B cell (primary cell): ENCODE results near the gene PLCXD1. TPM values are rescaled to one million over a fixed set of nuclear protein-coding genes. Genes with fewer than 3 reads are reported as not detected.

Source experiments
- ATAC-seq: fragments of 200-7000 bp; cut with Tn5 transposase; one replicate; pipeline ENCODE4 v1.10.0; 2021; ENCODE audit warnings: low read depth, mild to moderate bottlenecking, moderate number of reproducible peaks, moderate library complexity
- CTCF ChIA-PET: fragments of 350-600 bp; sonication (Branson Sonifier 250); formaldehyde crosslinking; loops from one replicate; lab custom pipeline; 2021; ENCODE audit warnings: antibody characterized with exemption, inconsistent platforms; lab: Charles Lee
- POLR2A ChIA-PET: fragments of 350-600 bp; sonication (Branson Sonifier 250); formaldehyde crosslinking; loops from one replicate; lab custom pipeline; 2021; ENCODE audit warnings: antibody characterized with exemption; lab: Charles Lee
- DNase-seq: peaks from one replicate; pipeline ENCODE4 v3.0.0; 2013
- H2AFZ ChIP-seq: 2 replicates; pipeline ENCODE4 v1.6.1; 2012; ENCODE audit warnings: mild to moderate bottlenecking, low read depth, low read length; ENCODE audit not compliant: insufficient read depth, poor library complexity, severe bottlenecking
- H3K27ac ChIP-seq, 2 donors: 1 replicate in 1 of 2; 2 replicates in 1 of 2; pipeline ENCODE4 v1.5.1; 2012 to 2013; ENCODE audit warnings: low read length in 2 of 2, mild to moderate bottlenecking in 2 of 2, moderate library complexity in 1 of 2
- H3K27me3 ChIP-seq, 4 experiments: fragments of 200-600 bp in 1 of 4; sonication (generic) in 1 of 4; replicated peaks in 1 of 4; 1 replicate in 2 of 4; 2 replicates in 2 of 4; pipeline versions ENCODE4 v1.6.1 to v1.7.0; 2013 to 2016; ENCODE audit warnings: low read length in 3 of 4, mild to moderate bottlenecking in 2 of 4, mixed read lengths in 1 of 4, moderate library complexity in 1 of 4; ENCODE audit not compliant: insufficient read depth in 4 of 4, control insufficient read depth in 3 of 4; ENCODE audit errors: control extremely low read depth in 1 of 4
- H3K36me3 ChIP-seq, 2 experiments: replicated peaks in 1 of 2; 1 replicate in 1 of 2; 2 replicates in 1 of 2; pipeline versions ENCODE4 v1.6.1 to v1.7.1; 2013; ENCODE audit warnings: low read length in 1 of 2; ENCODE audit not compliant: insufficient read depth in 2 of 2, control insufficient read depth in 1 of 2; ENCODE audit errors: control extremely low read depth in 1 of 2, extremely low read depth in 1 of 2
- H3K4me1 ChIP-seq, 2 donors: fragments of 200-600 bp in 1 of 2; sonication (generic) in 1 of 2; 1 replicate in 1 of 2; 2 replicates in 1 of 2; pipeline versions ENCODE4 v1.5.1 to v1.6.1; 2013 to 2017; ENCODE audit warnings: low read length in 2 of 2; ENCODE audit not compliant: control insufficient read depth in 2 of 2, insufficient read depth in 2 of 2
- H3K4me2 ChIP-seq: replicated peaks from 2 replicates; pipeline ENCODE3; 2012; ENCODE audit warnings: mild to moderate bottlenecking, low read depth, low read length; ENCODE audit not compliant: poor library complexity, severe bottlenecking
- H3K4me3 ChIP-seq, 5 experiments: fragments of 200-600 bp in 1 of 5; sonication (generic) in 1 of 5; 1 replicate in 3 of 5; 2 replicates in 2 of 5; pipeline versions ENCODE4 v1.5.1 to v1.7.0; 2011 to 2016; ENCODE audit warnings: low read length in 4 of 5, mild to moderate bottlenecking in 4 of 5, low read depth in 2 of 5, control low read depth in 1 of 5, moderate library complexity in 1 of 5; ENCODE audit not compliant: insufficient read depth in 1 of 5; ENCODE audit errors: control extremely low read depth in 1 of 5, extremely low read depth in 1 of 5
- H3K79me2 ChIP-seq: fragments of 200-600 bp; sonication (generic); one replicate; pipeline ENCODE4 v1.6.0; 2016; ENCODE audit warnings: low read length; ENCODE audit not compliant: control insufficient read depth, insufficient read depth
- H3K9ac ChIP-seq: fragments of 200-600 bp; sonication (generic); 2 replicates; pipeline ENCODE4 v1.6.1; 2017; ENCODE audit warnings: mild to moderate bottlenecking, low read length, moderate library complexity
- H3K9me3 ChIP-seq, 3 donors: one replicate each; pipeline versions ENCODE4 v1.6.1 to v1.7.1; 2013; ENCODE audit warnings: low read length in 2 of 3; ENCODE audit not compliant: control insufficient read depth in 2 of 3, insufficient read depth in 1 of 3; ENCODE audit errors: control extremely low read depth in 1 of 3
- H4K20me1 ChIP-seq: 2 replicates; pipeline ENCODE4 v1.6.0; 2012; ENCODE audit warnings: mild to moderate bottlenecking, low read length; ENCODE audit not compliant: insufficient read depth, control insufficient read depth, poor library complexity, severe bottlenecking
- H3K27ac Mint-ChIP-seq: one replicate; pipeline ENCODE4 v1.8.0; 2021; ENCODE audit warnings: mixed read lengths
- H3K27me3 Mint-ChIP-seq: one replicate; pipeline ENCODE4 v1.8.0; 2021; ENCODE audit warnings: mixed read lengths
- H3K4me1 Mint-ChIP-seq: one replicate; pipeline ENCODE4 v1.8.0; 2021; ENCODE audit warnings: mixed read lengths
- H3K4me3 Mint-ChIP-seq: one replicate; pipeline ENCODE4 v1.8.0; 2021; ENCODE audit warnings: mixed read lengths
- H3K9me3 Mint-ChIP-seq: one replicate; pipeline ENCODE4 v1.8.0; 2022; ENCODE audit warnings: mixed read lengths; ENCODE audit not compliant: insufficient read depth
- CTCF ChIP-seq: fragments of 200-600 bp; IDR thresholded peaks from one replicate; pipeline ENCODE4 v1.8.0; 2022; ENCODE audit warnings: antibody characterized with exemption, mild to moderate bottlenecking
- EZH2 ChIP-seq: IDR thresholded peaks from 2 replicates; pipeline ENCODE4 v1.6.1; 2012; ENCODE audit warnings: borderline replicate concordance, low read depth, mild to moderate bottlenecking, moderate library complexity, low read length; ENCODE audit not compliant: insufficient read depth, poor library complexity, severe bottlenecking
- WGBS: methylation state at CpG from one replicate; pipeline ENCODE4 v1.1.5; 2013; ENCODE audit warnings: missing lambda C conversion rate; ENCODE audit not compliant: insufficient coverage; 5-methylcytosine and 5-hydroxymethylcytosine counted together
- intact Hi-C: fragments of 100-400 bp; cut with micrococcal nuclease; formaldehyde crosslinking; loops from one replicate; pipeline ENCODE4 v1.10.0; 2022
- polyA plus RNA-seq: library from polyadenylated mRNA; depleted of rRNA; stranded (reverse); fragments of >200 nt; gene quantifications from 2 replicates; pipeline ENCODE4 v1.2.3, GENCODE V29; 2012
- total RNA-seq, 2 donors: library from RNA; stranded (reverse); fragments of 120-200 nt in 1 of 2; gene quantifications; 1 replicate in 1 of 2; 2 replicates in 1 of 2; pipeline versions ENCODE4 v1.2.3 to v1.2.4, GENCODE V29; 2013 to 2022

The PLCXD1 gene
- total and polyA plus RNA-seq, 2 donors (not counting 1 experiment from before 2014, with no cell fraction given) = 30.4 to 38.5 TPM

DNA sequence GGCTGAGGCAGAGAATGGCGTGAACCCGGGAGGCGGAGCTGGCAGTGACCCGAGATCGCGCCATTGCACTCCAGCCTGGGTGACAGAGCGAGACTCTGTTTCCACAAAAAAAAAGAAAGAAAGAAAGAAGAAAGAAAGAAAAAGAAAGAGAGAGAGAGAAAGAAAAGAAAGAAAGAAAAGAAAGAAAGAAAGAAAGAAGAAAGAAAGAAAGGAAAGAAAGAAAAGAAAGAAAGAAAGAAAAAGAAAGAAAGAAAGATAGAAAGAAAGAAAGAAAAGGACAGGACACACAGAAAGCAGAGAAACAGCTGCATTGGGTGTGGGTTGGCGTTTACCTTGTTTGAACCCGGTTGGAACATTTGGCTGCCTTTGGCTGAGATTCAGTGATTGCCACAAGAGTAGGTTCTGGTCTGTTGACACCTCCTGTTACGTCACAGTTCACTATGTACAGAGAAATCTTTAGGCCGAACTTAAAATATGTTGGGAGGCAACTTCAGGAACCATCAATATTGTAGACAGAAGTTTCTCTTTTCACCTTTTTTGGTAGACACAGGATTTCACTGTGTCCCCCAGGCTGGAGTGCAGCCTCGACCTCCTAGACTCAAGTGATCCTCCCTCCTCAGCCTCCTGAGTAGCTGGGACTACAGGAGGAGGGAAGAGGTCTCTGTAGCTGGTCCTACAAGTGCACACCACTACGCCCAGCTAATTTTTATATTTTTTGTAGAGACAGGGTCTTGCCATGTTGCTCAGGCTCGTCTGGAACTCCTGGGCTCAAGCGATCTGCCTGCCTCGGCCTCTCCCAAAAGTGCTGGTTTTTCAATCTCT lies 16.3 kb upstream of the PLCXD1 start:
- Histone ChIP-seq H3K36me3 (no peaks in the 10 kb centered on the region), H3K4me2 (no peak overlapping the region), H3K4me3 (no peak overlapping the region), H3K4me1 (no peaks in the 10 kb centered on the region), H3K9me3 (no peaks in the 10 kb centered on the region), H4K20me1 (no peaks in the 10 kb centered on the region), H3K27me3 (no peaks in the 10 kb centered on the region), H3K9ac (no peak overlapping the region), H3K79me2 (no peaks in the 10 kb centered on the region), H2AFZ (no peak overlapping the region), H3K27ac (no peak overlapping the region)
- intact Hi-C loops = no loop called here
- H3K27ac Mint-ChIP-seq = no peak overlapping the region
- H3K4me1 Mint-ChIP-seq = peaks cover under 1% of the 10 kb centered on the region
- WGBS = 86% methylated on average over 10 of the region's 16 CpGs
- DNase-seq = no peak
- TF ChIP-seq CTCF (no peak), EZH2 (no peak)
- no peaks in the 10 kb centered on the region for H3K27me3 Mint-ChIP-seq
- CTCF ChIA-PET = no interaction called here
- H3K9me3 Mint-ChIP-seq = no peaks in the 10 kb centered on the region
- POLR2A ChIA-PET = no interaction called here
- ATAC-seq = no peak
- H3K4me3 Mint-ChIP-seq = no peak overlapping the region

GRCh38 chrX:265502-265901 lies 15.7 kb upstream of the PLCXD1 start:
- ChIA-PET CTCF (no interaction called here), POLR2A (no interaction called here)
- no peaks in the 10 kb centered on the region for H3K79me2 ChIP-seq
- no peaks in the 10 kb centered on the region for H3K9me3 ChIP-seq
- no peak overlapping the region for H3K4me3 ChIP-seq
- H3K27ac ChIP-seq = no peak overlapping the region
- H4K20me1 ChIP-seq = no peaks in the 10 kb centered on the region
- WGBS = 81% methylated on average over 6 of the region's 8 CpGs
- no peak overlapping the region for H3K27ac Mint-ChIP-seq
- H3K9me3 Mint-ChIP-seq = no peaks in the 10 kb centered on the region
- no peak overlapping the region for H2AFZ ChIP-seq
- H3K9ac ChIP-seq = no peak overlapping the region
- no peaks in the 10 kb centered on the region for H3K36me3 ChIP-seq
- DNase-seq (no peak), ATAC-seq (no peak)
- intact Hi-C loops = no loop called here
- TF ChIP-seq EZH2 = no peak
- TF ChIP-seq CTCF = no peak
- H3K27me3 Mint-ChIP-seq = no peaks in the 10 kb centered on the region
- no peaks in the 10 kb centered on the region for H3K27me3 ChIP-seq
- H3K4me1 ChIP-seq = no peaks in the 10 kb centered on the region
- no peak overlapping the region for H3K4me2 ChIP-seq
- no peaks in the 10 kb centered on the region for H3K4me1 Mint-ChIP-seq
- no peak overlapping the region for H3K4me3 Mint-ChIP-seq
